Measurements from ENCODE around the gene TMEM59. TPM values are rescaled to one million over a fixed set of nuclear protein-coding genes. Genes with fewer than 3 reads are reported as not detected.
"Not testable (repeated sequence)": the region's sequence is repeated elsewhere in the genome, so short reads cannot be mapped to it uniquely, and the experiment has no call there.

TMEM59 gene
- polyA plus RNA-seq, 6 donors from 2014 or later: 394 to 861 (median 528) TPM

- Mint-ChIP-seq H3K4me1 (peaks cover 5 to 18% (median 10%) of the 10 kb centered on the region in 3 donors), H3K27me3 (no peaks in the 10 kb centered on the region), H3K9me3 (no peaks in the 10 kb centered on the region), H3K27ac (peak overlapping the region in 1 of 6 donors; percentile 71), H3K4me3 (no peak overlapping the region), H3K36me3 (peaks cover 0 to 12% of the 10 kb centered on the region in 2 donors)
- ATAC-seq (ENCODE audit: low read depth in 2 of 2): peak; percentile 58 to 60
- DNase-seq: peak; percentile 24
Measured at GRCh38 chr1:54081306-54082270, 28.6 kb upstream of the TMEM59 start.

GRCh38 chr1:54080598-54081049 lies 27.6 kb upstream of the TMEM59 start:
- H3K36me3 Mint-ChIP-seq: peaks cover 0 to 5% of the 10 kb centered on the region in 2 donors
- ATAC-seq (ENCODE audit: low read depth in 2 of 2) (no peak), DNase-seq (no peak)
- no peaks in the 10 kb centered on the region for H3K27me3 Mint-ChIP-seq
- H3K4me1 Mint-ChIP-seq: peaks cover 5 to 15% (median 10%) of the 10 kb centered on the region in 3 donors
- H3K27ac Mint-ChIP-seq: no peak overlapping the region
- H3K4me3 Mint-ChIP-seq: no peak overlapping the region
- no peaks in the 10 kb centered on the region for H3K9me3 Mint-ChIP-seq

- H3K36me3 Mint-ChIP-seq: peaks cover 0 to 5% of the 10 kb centered on the region in 2 donors
- no peaks in the 10 kb centered on the region for H3K27me3 Mint-ChIP-seq
- H3K27ac Mint-ChIP-seq: no peak overlapping the region
- DNase-seq: no peak
- H3K4me3 Mint-ChIP-seq: no peak overlapping the region
- H3K4me1 Mint-ChIP-seq: peaks cover 2 to 8% (median 5%) of the 10 kb centered on the region in 3 donors
- no peak for ATAC-seq (ENCODE audit: low read depth in 2 of 2)
- H3K9me3 Mint-ChIP-seq: no peaks in the 10 kb centered on the region
Measured at GRCh38 chr1:54077359-54077758, 24.4 kb upstream of the TMEM59 start.

- H3K4me3 Mint-ChIP-seq: no peak overlapping the region
Measured at GRCh38 chr1:54070171-54070837, 17.3 kb upstream of the TMEM59 start.

GRCh38 chr1:54069791-54070170 lies 16.8 kb upstream of the TMEM59 start:
- H3K36me3 Mint-ChIP-seq: no peaks in the 10 kb centered on the region
- ATAC-seq (ENCODE audit: low read depth in 2 of 2): peak in 1 of 2 donors; percentile 9
- no peaks in the 10 kb centered on the region for H3K9me3 Mint-ChIP-seq
- no peak for DNase-seq
- H3K27ac Mint-ChIP-seq: no peak overlapping the region
- no peaks in the 10 kb centered on the region for H3K27me3 Mint-ChIP-seq
- peaks cover 5 to 7% (median 6%) of the 10 kb centered on the region in 3 donors for H3K4me1 Mint-ChIP-seq
- no peak overlapping the region for H3K4me3 Mint-ChIP-seq

More at GRCh38 chr1:54070171-54070837, 17.3 kb upstream of the TMEM59 start:
- ATAC-seq (ENCODE audit: low read depth in 2 of 2) (peak; percentile 72 to 82), DNase-seq (peak; percentile 42)
- peaks cover 0 to 6% (median 3%) of the 10 kb centered on the region in 3 donors for H3K4me1 Mint-ChIP-seq
- H3K27ac Mint-ChIP-seq: no peak overlapping the region
- no peaks in the 10 kb centered on the region for H3K36me3 Mint-ChIP-seq
- no peaks in the 10 kb centered on the region for H3K9me3 Mint-ChIP-seq
- H3K27me3 Mint-ChIP-seq: no peaks in the 10 kb centered on the region

GRCh38 chr1:54064299-54064698 lies 11.3 kb upstream of the TMEM59 start:
- no peak overlapping the region for H3K27ac Mint-ChIP-seq

GRCh38 chr1:54054438-54054749 lies 1.4 kb upstream of the TMEM59 start:
- Mint-ChIP-seq H3K27me3 (no peaks in the 10 kb centered on the region), H3K4me3 (peak overlapping the region in 1 of 8 donors; percentile 41), H3K9me3 (no peaks in the 10 kb centered on the region), H3K27ac (peak overlapping the region in 3 of 6 donors; percentile 25 to 85 (median 67)), H3K4me1 (peaks cover 29 to 42% (median 39%) of the 10 kb centered on the region in 3 donors), H3K36me3 (peaks cover 12 to 24% of the 10 kb centered on the region in 2 donors)
- no peak for ATAC-seq (ENCODE audit: low read depth in 2 of 2)
- no peak for DNase-seq

More at GRCh38 chr1:54064299-54064698, 11.3 kb upstream of the TMEM59 start:
- H3K4me1 Mint-ChIP-seq: peaks cover 3 to 14% (median 12%) of the 10 kb centered on the region in 3 donors
- no peaks in the 10 kb centered on the region for H3K27me3 Mint-ChIP-seq
- H3K4me3 Mint-ChIP-seq: no peak overlapping the region
- no peak for ATAC-seq (ENCODE audit: low read depth in 2 of 2)
- no peaks in the 10 kb centered on the region for H3K9me3 Mint-ChIP-seq
- H3K36me3 Mint-ChIP-seq: peaks cover 0 to 4% of the 10 kb centered on the region in 2 donors
- DNase-seq: no peak

GRCh38 chr1:54053745-54054437 lies 887 bp upstream of the TMEM59 start:
- DNase-seq (no peak), ATAC-seq (ENCODE audit: low read depth in 2 of 2) (no peak)
- Mint-ChIP-seq H3K4me1 (peaks cover 29 to 41% (median 39%) of the 10 kb centered on the region in 3 donors), H3K9me3 (no peaks in the 10 kb centered on the region), H3K27me3 (no peaks in the 10 kb centered on the region), H3K4me3 (no peak overlapping the region), H3K27ac (peak overlapping the region in 3 of 6 donors; percentile 25 to 85 (median 67)), H3K36me3 (peaks cover 12 to 24% of the 10 kb centered on the region in 2 donors)

- H3K9me3 Mint-ChIP-seq: no peaks in the 10 kb centered on the region
- DNase-seq: no peak
- peaks cover 23 to 42% (median 35%) of the 10 kb centered on the region in 3 donors for H3K4me1 Mint-ChIP-seq
- H3K27ac Mint-ChIP-seq: no peak overlapping the region
- H3K27me3 Mint-ChIP-seq: no peaks in the 10 kb centered on the region
- no peak overlapping the region for H3K4me3 Mint-ChIP-seq
- ATAC-seq (ENCODE audit: low read depth in 2 of 2): peak in 1 of 2 donors; percentile 5
- peaks cover 3 to 14% of the 10 kb centered on the region in 2 donors for H3K36me3 Mint-ChIP-seq
Measured at GRCh38 chr1:54052431-54052933, 522 bp downstream of the TMEM59 start.

- DNase-seq (no peak), ATAC-seq (ENCODE audit: low read depth in 2 of 2) (no peak)
- Mint-ChIP-seq H3K9me3 (no peaks in the 10 kb centered on the region), H3K4me1 (peaks cover 25 to 43% (median 36%) of the 10 kb centered on the region in 3 donors), H3K36me3 (peaks cover 0 to 9% of the 10 kb centered on the region in 2 donors), H3K4me3 (no peak overlapping the region), H3K27ac (no peak overlapping the region), H3K27me3 (no peaks in the 10 kb centered on the region)
Measured at GRCh38 chr1:54051933-54052430, 1.0 kb downstream of the TMEM59 start.

- Mint-ChIP-seq H3K4me1 (peaks cover 24 to 44% (median 30%) of the 10 kb centered on the region in 3 donors), H3K4me3 (peak overlapping the region in 3 of 8 donors; percentile 21 to 68 (median 34))
- H3K27me3 Mint-ChIP-seq; H3K27ac Mint-ChIP-seq; DNase-seq; ATAC-seq (ENCODE audit: low read depth in 2 of 2); H3K36me3 Mint-ChIP-seq; H3K9me3 Mint-ChIP-seq: not testable (repeated sequence)
Measured at GRCh38 chr1:54050435-54050834, 2.6 kb downstream of the TMEM59 start.

- DNase-seq (peak; percentile 19), ATAC-seq (ENCODE audit: low read depth in 2 of 2) (peak; percentile 62 to 71)
- peaks cover 22 to 36% (median 25%) of the 10 kb centered on the region in 3 donors for H3K4me1 Mint-ChIP-seq
- peaks cover 7 to 13% of the 10 kb centered on the region in 2 donors for H3K36me3 Mint-ChIP-seq
- peak overlapping the region; percentile 29 to 85 (median 75) for H3K27ac Mint-ChIP-seq
- peak overlapping the region; percentile 34 to 80 (median 55) for H3K4me3 Mint-ChIP-seq
- no peaks in the 10 kb centered on the region for H3K9me3 Mint-ChIP-seq
- H3K27me3 Mint-ChIP-seq: no peaks in the 10 kb centered on the region
Measured at GRCh38 chr1:54047384-54048305, 5.4 kb downstream of the TMEM59 start.

All from naive B cell (primary cell).